ENCODE data around the gene MT2A.
"Not testable (repeated sequence)": the region's sequence is repeated elsewhere in the genome, so short reads cannot be mapped to it uniquely, and the experiment has no call there.

MT2A gene

DNA sequence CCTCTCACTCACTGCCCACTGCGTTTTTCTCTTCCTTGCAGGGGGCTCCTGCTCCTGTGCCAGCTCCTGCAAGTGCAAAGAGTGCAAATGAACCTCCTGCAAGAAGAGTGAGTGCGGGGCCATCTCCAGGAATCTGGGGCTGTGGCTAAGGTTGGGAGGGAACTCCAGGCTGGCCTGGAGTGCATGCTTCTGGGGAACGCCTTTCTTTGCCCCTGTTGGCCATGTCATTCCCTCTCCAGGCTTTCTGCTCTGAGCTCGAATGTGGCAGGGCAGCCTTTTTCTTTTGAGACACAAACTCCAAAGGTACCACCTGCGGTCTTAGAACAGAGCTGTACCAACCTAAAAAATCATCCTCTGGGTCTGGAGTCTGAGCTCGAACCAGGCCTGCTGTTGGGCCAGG is 9.8 kb downstream of the MT2A start:
- no peak for DNase-seq

DNA sequence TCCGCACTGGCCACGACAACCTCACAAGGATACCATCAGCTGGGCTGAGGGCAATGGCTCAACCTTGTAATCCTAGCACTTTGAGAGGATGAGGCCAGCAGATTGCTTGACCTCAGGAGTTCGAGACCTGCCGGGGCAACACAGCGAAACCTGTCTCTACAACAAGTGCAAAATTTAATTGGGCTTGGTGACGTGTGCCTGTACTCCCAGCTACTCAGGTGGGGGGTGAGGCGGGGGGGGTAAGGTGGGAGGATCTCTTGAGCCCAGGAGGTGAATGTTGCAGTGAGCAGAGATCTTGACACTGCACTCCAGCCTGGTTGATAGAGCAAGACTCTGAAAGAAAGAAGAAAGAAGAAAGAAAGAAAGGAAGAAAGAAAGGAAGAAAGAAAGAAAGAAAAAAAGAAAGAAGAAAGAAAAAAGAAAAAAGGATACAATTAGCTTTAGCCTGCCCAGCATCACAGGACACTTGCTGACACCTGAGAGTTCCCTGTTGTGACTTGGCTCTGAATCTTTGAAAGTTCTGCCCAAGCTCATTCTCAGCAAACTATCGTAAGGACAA is 12.0 kb downstream of the MT2A start:
- DNase-seq = no peak

DNA sequence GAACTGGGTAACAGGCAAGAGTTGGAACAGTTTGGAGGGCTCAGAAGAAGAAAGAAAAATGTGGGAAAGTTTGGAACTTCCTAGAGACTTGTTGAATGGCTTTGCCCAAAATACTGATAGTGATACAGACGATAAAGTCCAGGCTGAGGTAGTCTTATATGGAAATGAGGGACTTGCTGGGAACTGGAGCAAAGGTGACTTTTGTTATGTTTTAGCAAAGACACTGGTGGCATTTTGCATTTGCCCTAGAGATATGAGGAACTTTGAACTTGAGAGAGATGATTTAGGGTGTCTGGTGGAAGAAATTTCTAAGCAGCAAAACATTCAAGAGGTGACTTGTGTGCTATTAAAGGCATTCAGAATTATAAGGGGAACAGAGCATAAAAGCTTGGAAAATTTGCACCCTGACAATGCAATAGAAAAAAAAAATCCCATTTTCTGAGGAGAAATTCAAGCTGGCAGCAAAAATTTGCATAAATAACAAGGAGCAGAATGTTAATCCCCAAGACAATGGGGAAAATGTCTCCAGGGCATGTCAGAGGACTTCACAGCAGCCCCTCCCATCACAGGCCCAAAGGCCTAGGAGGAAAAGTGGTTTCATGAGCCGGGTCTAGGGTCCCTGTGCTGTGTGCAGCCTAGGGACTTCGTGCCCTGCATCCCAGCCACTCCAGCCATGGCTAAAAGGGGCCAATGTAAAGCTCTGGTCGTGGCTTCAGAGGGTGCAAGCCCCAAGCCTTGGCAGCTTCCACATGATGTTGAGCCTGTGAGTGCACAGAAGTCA is 13.5 kb downstream of the MT2A start:
- not testable (repeated sequence) for DNase-seq

DNA sequence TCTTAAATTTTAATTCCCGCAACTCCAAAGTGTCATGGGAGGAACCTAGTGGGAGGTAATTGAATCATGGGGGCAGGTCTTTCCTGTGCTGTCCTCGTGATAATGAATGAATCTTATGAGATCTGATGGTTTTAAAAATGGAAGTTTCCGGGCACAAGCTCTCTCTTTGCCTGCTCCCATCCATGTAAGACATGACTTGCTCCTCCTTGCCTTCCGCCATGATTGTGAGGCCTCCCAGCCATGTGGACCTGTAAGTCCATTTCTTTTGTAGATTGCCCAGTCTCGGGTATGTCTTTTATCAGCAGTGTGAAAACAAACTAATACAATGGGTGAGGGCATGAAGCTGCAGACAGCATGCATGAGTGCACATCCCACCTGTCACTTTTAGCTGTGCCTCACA is 14.8 kb downstream of the MT2A start:
- not testable (repeated sequence) for DNase-seq

DNA sequence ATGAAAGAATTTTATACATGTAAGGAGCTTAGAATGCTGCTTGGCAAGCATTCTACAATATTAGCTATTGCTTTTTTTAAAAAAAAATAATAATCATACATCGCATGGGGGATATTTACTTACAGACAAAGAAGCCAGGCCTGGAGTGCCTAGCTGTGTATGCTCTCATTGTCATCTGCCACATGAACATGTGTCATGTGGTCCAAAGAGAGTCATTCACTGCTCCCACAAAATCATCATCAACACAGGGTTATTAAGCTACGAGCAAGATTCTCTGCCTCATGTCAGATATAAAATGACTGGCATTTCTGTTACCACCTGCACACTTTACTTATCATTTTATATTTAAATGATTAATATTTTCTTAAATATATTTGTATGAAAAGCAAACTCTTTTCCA is 15.3 kb downstream of the MT2A start:
- DNase-seq = peak in 2 of 58 donors; percentile 8 to 9

DNA sequence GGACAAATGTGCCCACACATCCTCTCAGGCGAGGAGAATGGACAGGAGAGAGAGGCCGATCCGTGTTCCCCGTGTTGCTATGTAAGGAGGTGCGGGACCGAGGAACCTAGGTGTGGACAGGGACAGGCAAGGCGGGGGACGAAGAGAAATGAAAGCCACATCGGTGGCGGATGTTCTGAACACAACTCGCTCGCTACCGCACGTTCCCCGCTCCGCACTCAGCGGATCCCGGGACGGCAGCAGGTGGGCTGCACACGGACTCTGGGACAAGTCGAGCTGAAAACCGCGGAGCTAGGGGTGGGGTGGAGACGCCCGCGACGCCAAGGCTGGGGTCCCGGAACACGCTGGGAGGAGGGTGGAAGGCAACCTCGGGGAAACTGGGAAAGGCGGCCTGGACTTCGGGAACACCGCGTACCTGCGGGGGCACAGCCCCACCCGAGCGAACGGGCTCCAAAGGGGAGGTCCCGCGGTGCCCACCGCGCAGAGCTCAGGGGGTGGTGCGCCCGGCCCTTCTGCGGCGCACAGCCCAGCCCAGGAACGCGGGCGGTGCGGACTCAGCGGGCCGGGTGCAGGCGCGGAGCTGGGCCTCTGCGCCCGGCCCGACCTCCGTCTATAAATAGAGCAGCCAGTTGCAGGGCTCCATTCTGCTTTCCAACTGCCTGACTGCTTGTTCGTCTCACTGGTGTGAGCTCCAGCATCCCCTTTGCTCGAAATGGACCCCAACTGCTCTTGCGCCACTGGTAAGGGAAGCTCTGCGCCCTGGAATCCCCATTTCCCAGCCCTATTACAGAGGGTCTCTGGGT is 17.0 kb downstream of the MT2A start, which contains the start of gene MT1E:
Gene MT1E (plus strand): TSS at position 642 of the 803 bp plus-strand sequence. CDS start 71 bp downstream, at position 713.
- DNase-seq = peak in 42 of 58 donors; percentile 13 to 78 (median 48)

DNA sequence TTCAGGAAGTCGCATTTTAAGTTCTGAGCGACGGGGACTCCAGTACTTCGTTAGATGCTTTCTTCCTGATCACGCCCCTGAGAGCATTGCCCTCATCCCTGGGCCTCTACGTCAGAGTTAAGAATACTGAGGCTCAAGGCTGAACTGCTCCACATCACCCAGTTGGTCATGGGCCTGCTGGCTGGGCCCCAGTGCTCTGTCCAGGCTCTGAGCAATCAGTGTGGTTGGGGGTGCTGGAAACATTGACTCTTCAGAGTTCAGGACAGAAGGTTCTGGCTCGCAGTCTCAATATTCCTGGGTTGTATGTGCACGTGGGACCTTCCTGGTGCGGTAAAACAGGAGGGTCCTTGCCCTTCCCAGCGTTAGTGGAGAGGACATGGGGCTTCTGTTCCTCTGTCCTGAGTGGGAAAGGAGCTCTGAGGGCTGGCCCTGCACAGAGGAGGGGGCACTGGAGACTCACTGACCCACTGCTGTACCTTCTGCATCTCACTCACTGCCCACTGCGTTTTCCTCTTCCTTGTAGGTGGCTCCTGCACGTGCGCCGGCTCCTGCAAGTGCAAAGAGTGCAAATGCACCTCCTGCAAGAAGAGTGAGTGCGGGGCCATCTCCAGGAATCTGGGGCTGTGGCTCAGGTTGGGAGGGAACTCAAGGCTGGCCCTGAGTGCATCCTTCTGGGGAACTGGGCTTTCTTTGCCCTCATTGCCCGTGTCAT is 17.7 kb downstream of the MT2A start:
- DNase-seq = peak in 3 of 58 donors; percentile 34 to 40 (median 39)

DNA sequence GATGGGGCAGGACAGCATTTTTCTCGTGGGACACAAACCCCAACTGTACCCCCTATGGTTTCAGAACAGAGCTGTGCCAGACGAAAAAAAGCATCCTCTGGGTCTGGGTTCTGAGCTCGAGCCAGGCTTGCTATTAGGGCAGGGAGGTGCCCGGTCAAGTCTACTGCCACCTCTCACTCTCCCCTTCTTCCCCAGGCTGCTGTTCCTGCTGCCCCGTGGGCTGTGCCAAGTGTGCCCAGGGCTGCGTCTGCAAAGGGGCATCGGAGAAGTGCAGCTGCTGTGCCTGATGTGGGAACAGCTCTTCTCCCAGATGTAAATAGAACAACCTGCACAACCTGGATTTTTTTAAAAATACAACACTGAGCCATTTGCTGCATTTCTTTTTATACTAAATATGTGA is 18.3 kb downstream of the MT2A start:
- DNase-seq = no peak

DNA sequence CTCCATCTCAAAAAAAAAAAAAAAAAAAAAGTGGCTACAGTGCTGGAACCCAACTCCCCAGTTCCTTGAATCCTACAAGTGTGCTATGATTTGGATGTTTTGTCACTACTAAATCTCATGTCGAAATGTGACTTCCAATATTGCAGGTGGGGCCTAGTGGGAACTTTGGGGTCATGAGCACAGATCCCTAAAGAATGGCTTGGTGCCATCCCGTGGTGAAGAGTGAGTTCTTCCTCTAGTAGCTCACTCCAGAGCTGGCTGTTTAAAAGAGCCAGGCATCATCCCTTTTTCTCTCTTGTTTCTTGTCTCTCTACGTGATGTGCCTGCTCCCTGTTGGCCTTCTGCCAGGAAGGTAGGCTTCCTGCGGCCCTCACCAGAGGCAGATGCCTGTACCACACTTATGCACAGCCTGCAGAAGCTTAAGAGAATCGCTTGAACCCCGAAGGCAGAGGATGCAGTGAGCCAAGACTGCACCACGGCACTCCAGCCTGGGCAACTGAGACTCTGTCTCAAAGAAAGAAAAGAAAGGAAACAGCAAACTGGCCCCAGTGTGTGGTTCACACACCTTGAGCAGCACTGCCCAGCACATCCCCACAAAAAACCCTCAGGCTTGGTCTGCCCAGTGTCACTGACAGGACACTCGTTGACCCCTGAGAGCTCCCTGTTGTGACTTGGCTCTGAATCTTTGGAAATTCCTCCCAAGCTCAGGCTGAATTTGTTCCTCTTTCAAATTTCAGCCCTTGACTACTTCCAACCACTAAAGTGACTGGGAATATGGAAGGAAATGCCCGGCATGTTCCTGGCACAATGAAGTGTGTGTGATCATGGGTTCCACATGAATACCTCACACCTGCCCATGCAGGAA is 20.3 kb downstream of the MT2A start:
- no peak for DNase-seq

DNA sequence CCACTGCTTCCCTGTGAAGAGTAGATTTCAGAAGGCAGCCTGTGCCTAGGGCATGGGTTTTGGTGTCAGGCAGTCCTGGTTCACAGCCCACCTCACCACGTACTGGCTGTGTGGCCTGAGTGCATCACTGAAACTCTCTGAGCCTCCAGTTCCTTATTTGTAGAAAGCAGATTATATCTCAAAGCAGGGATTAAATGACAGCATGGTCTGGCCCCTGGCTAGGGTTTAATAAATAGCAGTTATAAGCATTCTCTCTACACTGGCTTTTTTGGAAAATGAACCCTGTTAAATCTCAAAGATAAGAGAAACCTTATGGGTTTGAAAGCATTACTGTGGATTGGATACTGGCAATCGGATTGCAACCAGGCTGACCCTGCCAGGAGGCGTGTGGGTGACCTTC is 21.1 kb downstream of the MT2A start:
- no peak for DNase-seq

DNA sequence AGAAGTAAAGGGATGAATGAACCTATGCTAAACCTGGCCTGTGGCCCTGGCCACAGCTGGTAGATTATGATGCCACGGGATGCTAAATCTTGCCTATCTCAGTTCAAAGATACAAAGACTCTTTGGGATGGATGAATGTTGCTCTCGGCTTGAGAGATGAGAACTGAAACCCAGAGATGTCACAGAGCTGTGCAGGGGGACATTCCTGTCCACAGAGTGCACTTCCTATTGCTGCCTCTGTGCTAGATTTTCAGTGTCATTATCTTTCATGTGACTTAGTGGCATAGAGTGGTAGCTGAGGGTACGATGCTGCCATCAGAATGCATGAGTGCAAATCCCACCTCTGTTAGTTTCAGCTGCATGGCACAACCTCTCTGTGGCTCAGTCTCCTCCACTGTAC is 21.8 kb downstream of the MT2A start:
- no peak for DNase-seq

DNA sequence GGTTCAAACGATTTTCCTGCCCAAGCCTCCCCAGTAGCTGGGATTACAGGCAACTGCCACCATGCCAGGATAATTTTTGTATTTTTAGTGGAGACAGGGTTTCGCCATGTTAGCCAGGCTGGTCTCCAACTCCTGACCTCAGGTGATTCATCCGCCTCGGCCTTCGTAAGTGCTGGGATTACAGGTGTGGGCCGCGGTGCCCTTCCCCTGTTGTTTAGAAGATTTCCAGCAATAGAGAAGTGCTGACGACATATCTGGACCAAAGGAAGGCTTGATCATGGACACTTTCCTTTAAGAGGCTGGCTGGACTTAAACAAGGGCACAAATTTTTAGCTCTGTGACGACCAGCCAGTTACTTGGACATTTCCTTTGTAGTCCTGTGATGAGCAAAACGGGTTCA is 22.8 kb downstream of the MT2A start:
- DNase-seq = no peak

DNA sequence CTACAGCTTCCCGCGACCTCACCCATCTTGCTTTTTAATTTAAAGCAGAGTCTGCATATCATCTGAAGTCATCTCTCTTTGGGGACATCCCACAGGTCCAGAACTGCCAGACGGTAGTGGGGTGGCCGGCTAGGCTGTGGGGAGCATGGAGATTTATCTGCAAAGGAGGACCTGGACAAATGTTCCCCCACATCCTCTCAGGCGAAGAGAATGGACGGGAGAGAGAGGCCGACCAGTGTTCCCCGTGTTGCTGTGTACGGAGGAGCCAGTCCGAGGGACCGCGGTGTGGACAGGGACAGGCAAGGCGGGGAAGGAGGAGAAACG is 23.4 kb downstream of the MT2A start:
- DNase-seq = no peak

DNA sequence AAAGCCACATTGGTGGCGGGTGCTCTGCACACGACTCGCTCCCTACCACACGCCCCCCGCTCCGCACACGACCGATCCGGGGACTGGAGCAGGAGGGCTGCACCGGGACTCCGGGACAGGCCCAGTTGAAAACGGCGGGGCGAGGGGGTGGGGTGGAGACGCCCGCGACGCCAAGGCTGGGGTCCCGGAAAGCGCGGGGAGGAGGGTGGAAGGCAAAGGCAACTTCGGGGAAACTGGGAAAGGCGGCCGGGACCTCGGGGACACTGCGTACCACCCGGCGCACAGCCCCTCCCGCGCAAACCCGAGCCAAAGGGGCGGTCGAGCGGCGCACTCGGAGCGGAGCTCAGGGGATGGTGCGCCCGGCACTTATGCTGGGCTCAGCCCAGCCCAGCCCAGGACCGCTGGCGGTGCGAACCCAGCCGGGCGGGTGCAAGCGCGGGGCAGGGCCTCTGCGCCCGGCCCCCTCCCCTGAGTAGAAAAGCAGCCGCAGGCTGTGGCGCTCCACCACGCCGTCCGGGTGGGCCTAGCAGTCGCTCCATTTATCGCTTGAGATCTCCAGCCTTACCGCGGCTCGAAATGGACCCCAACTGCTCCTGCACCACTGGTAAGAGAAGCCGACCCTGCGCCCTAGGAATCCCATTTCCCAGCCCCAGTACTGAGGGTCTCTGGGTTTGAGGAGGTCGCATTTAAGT is 23.9 kb downstream of the MT2A start, which contains the start of gene MT1M:
Gene MT1M (plus strand): TSS at position 504 of the 692 bp plus-strand sequence. CDS start 73 bp downstream, at position 577.
- peak in 45 of 58 donors; percentile 17 to 78 (median 53) for DNase-seq

DNA sequence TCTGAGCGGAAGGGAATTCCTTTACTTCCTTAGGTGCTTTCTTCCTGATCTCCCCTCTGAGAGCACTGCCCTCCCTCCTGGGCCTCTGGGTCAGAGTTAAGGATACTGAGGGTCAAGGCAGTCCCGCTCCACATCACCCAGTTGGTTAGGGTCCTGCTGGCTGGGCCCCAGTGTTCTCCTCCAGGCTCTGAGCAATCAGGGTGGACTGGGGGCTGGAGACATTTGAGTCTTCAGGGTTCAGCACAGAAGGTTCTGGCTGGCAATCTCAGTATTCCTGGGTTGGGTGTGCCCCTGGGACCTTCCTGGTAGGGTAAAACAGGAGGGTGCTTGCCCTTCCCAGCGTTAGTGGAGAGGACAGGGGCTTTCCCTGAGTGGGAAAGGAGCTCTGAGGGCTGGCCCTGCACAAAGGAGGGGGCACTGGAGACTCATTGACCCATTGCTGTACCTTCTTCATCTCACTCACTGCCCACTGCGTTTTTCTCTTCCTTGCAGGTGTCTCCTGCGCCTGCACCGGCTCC is 24.5 kb downstream of the MT2A start:
- peak in 1 of 58 donors; percentile 37 for DNase-seq

DNA sequence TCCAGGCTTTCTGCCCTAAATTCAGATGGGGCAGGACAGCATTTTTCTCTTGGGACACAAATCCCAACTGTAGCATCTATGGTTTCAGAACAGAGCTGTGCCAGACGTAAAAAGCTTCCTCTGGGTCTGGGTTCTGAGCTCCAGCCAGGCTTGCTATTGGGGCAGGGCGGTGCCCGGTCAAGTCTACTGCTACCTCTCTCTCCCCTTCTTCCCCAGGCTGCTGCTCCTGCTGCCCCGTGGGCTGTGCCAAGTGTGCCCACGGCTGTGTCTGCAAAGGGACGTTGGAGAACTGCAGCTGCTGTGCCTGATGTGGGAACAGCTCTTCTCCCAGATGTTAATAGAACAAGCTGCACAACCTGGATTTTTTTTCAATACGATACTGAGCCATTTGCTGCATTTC is 25.2 kb downstream of the MT2A start:
- DNase-seq = peak in 1 of 58 donors; percentile 14

DNA sequence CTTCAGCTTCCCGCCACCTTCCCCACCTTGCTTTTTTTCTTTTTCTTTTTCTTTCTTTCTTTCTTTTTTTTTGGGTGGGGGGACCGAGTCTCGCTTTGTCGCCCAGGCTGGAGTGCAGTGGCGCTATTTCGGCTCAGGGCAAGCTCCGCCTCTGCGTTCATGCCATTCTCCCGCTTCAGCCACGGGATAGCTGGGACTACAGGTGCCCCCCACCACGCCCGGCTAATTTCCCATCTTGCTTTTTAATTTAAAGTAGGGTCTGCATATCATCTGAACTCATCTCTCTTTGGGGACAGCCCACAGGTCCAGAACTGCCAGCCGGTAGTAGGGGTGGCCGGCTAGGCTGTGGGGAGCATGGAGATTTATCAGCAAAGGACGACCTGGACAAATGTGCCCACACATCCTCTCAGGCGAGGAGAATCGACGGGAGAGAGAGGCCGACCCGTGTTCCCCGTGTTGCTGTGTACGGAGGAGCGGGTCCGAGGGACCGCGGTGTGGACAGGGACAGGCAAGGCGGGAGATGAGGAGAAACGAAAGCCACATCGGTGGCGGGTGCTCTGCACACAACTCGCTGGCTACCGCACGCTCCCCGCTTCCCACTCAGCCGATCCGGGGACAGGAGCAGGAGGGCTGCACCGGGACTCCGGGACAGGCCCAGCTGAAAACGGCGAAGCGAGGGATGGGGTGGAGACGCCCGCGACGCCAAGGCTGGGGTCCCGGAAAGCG is 26.5 kb downstream of the MT2A start:
- no peak for DNase-seq

DNA sequence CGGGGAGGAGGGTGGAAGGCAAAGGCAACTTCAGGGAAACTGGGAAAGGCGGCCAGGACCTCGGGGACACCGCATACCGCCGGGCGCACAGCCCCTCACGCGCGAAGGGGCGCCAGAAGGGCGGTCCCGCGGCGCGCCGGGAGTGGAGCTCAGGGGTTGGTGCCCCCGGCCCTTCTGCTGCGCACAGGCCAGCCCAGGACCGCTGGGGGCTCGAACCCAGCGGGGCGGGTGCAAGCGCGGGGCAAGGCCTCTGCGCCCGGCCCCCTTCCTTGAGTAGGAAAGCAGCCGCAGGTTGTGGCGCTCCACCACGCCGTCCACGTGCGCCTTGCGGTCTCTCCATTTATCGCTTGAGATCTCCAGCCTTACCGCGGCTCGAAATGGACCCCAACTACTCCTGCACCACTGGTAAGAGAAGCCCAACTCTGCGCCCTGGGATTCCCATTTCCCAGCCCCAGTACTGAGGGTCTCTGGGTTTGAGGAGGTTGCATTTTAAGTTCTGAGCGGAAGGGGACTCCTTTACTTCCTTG is 27.1 kb downstream of the MT2A start:
- DNase-seq = no peak
